ENCODE results near the gene ACOXL.

ACOXL gene

DNA sequence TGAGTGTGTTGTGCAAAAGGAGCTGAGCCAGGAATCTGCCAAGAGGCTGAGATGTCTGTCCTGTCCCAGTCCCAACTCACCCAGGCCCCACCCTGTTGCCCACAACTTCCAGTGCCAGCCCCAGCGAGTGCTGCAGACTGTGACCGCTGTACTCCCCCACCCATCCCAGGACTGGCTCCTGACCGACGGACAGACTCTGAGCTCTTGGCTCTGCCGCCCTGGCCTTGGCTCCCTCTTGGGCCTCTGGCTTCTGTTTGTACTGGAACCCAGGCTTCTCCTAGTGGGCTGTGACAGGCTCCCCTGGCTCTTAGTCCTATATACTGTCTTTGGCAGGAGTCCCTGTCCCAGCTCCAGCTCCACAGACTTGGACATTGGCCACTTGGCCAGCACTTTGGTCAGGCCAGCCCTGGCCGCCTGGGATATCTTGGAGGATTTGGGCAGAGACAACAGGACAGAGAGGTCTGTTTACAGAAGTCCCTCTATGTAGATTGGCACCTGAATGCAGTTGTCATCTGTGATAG is 41.1 kb downstream of the ACOXL start:
- no peak overlapping the region for H4K12ac ChIP-seq (ENCODE audit: low read depth, low read length)
- no peak overlapping the region for H3K4ac ChIP-seq (ENCODE audit: low read depth, low read length)
- no peak overlapping the region for H2AK5ac ChIP-seq (ENCODE audit: low read length)
- H3K27ac ChIP-seq (ENCODE audit: low read depth, low read length): no peak overlapping the region
- no peak overlapping the region for H2BK5ac ChIP-seq (ENCODE audit: low read depth, low read length, poor library complexity)
- no peak overlapping the region for H4K8ac ChIP-seq (ENCODE audit: low read depth, low read length)
- no peak overlapping the region for H2AFZ ChIP-seq (ENCODE audit: insufficient read depth, low read length, poor library complexity)
- H3K36me3 ChIP-seq (ENCODE audit: control insufficient read depth in 1 of 2, insufficient read depth in 2 of 2, low read length in 2 of 2): no peaks in the 10 kb centered on the region
- no peaks in the 10 kb centered on the region for H3K79me2 ChIP-seq (ENCODE audit: control insufficient read depth, insufficient read depth, low read length, poor library complexity)
- peaks cover 2% of the 10 kb centered on the region for H3K9me3 ChIP-seq (ENCODE audit: insufficient read depth, low read depth, low read length)
- H3K9ac ChIP-seq (ENCODE audit: low read length): no peak overlapping the region
- H3K4me3 ChIP-seq (ENCODE audit: low read depth, low read length): no peak overlapping the region
- H3K18ac ChIP-seq (ENCODE audit: low read length): no peak overlapping the region
- H3K4me1 ChIP-seq (ENCODE audit: control insufficient read depth in 1 of 2, insufficient read depth in 2 of 2, low read length in 2 of 2): no peaks in the 10 kb centered on the region
- H2BK12ac ChIP-seq (ENCODE audit: low read length): no peak overlapping the region
- H2BK120ac ChIP-seq (ENCODE audit: insufficient read depth, low read length, poor library complexity): no peak overlapping the region
- H3K14ac ChIP-seq (ENCODE audit: low read length): no peak overlapping the region
- DNase-seq: no peak
- no CpG with 5 or more reads among the region's 6 CpGs for WGBS (ENCODE audit: extremely low coverage, insufficient coverage, insufficient read length)
- H3K79me1 ChIP-seq (ENCODE audit: low read length): no peaks in the 10 kb centered on the region
- no peak overlapping the region for H4K91ac ChIP-seq (ENCODE audit: low read depth, low read length)
- no peaks in the 10 kb centered on the region for H3K27me3 ChIP-seq (ENCODE audit: insufficient read depth, low read length)
- H3K23ac ChIP-seq (ENCODE audit: low read length): no peak overlapping the region
- no peak overlapping the region for H3K4me2 ChIP-seq (ENCODE audit: low read length)

DNA sequence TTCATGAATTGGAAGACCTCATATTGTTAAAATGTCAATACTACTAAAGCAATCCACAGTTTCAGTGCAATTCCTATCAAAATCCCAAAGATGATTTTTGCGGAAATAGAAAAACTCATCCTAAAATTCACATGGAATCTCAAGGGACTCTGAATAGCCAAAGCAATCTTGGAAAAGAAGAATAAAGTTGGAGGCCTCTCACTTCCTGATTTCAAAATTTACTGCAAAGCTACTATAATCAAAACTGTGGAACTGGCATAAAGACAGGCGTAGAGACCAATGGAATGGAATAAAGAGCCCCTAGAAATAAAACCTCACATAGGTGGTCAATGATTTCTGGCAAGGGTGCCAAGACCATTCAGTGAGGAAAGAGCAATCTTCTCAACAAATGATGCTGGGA is 42.3 kb downstream of the ACOXL start:
- no peaks in the 10 kb centered on the region for H3K79me1 ChIP-seq (ENCODE audit: low read length)
- H3K9ac ChIP-seq (ENCODE audit: low read length): no peak overlapping the region
- H4K91ac ChIP-seq (ENCODE audit: low read depth, low read length): no peak overlapping the region
- no peak overlapping the region for H3K14ac ChIP-seq (ENCODE audit: low read length)
- H3K27ac ChIP-seq (ENCODE audit: low read depth, low read length): no peak overlapping the region
- H3K23ac ChIP-seq (ENCODE audit: low read length): no peak overlapping the region
- no peak overlapping the region for H3K18ac ChIP-seq (ENCODE audit: low read length)
- no peak overlapping the region for H3K4me3 ChIP-seq (ENCODE audit: low read depth, low read length)
- no peak overlapping the region for H2BK5ac ChIP-seq (ENCODE audit: low read depth, low read length, poor library complexity)
- H4K8ac ChIP-seq (ENCODE audit: low read depth, low read length): no peak overlapping the region
- H4K12ac ChIP-seq (ENCODE audit: low read depth, low read length): no peak overlapping the region
- H3K36me3 ChIP-seq (ENCODE audit: control insufficient read depth in 1 of 2, insufficient read depth in 2 of 2, low read length in 2 of 2): no peaks in the 10 kb centered on the region
- no peak overlapping the region for H2AFZ ChIP-seq (ENCODE audit: insufficient read depth, low read length, poor library complexity)
- H2AK5ac ChIP-seq (ENCODE audit: low read length): no peak overlapping the region
- H3K4me1 ChIP-seq (ENCODE audit: control insufficient read depth in 1 of 2, insufficient read depth in 2 of 2, low read length in 2 of 2): no peaks in the 10 kb centered on the region
- WGBS (ENCODE audit: extremely low coverage, insufficient coverage, insufficient read length): no CpG with 5 or more reads among the region's 2 CpGs
- no peaks in the 10 kb centered on the region for H3K79me2 ChIP-seq (ENCODE audit: control insufficient read depth, insufficient read depth, low read length, poor library complexity)
- H3K27me3 ChIP-seq (ENCODE audit: insufficient read depth, low read length): no peaks in the 10 kb centered on the region
- H2BK120ac ChIP-seq (ENCODE audit: insufficient read depth, low read length, poor library complexity): no peak overlapping the region
- DNase-seq: no peak
- H2BK12ac ChIP-seq (ENCODE audit: low read length): no peak overlapping the region
- H3K9me3 ChIP-seq (ENCODE audit: insufficient read depth, low read depth, low read length): peaks cover 2% of the 10 kb centered on the region
- H3K4ac ChIP-seq (ENCODE audit: low read depth, low read length): no peak overlapping the region
- no peak overlapping the region for H3K4me2 ChIP-seq (ENCODE audit: low read length)

DNA sequence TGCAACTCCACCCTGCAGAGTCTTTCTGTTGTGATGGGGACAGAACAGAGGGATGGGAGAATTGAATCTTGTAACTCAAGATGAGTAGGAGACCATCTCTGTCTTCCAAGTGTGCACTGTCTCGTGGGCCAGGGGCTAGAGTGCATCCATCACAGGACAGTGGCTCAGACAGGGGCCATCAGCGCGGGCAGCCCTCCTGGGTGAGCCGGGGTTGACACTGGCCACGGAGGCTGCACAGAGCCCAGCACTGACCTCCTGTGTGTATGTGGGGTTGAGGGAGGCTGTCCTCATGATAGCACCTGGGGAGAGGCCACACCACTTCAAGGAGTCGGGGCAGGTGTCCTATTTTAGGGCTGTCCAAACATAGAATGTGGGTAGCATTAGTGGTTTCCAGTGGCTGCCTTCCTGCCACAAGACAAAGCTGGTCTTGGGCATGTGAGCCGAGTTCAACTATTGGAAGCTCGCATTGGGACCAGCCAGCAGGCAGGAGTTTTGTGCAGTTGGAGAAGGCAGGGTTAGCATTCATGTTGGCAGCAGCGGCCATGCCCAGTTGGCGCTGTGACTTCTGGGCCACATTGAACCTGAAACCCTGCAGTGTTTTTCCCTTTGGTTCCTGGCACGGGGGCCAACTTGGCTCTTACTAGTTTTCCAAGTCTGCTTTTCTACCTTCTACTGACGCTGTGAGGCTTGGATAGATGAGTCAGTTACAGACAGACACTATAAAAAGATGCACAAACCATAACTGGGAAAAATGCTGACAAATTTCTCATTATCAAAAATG is 45.3 kb downstream of the ACOXL start:
- Histone ChIP-seq H4K8ac (ENCODE audit: low read depth, low read length) (no peak overlapping the region), H2BK120ac (ENCODE audit: insufficient read depth, low read length, poor library complexity) (no peak overlapping the region), H3K27me3 (ENCODE audit: insufficient read depth, low read length) (no peaks in the 10 kb centered on the region), H3K14ac (ENCODE audit: low read length) (no peak overlapping the region), H3K9me3 (ENCODE audit: insufficient read depth, low read depth, low read length) (no peaks in the 10 kb centered on the region), H3K4me3 (ENCODE audit: low read depth, low read length) (no peak overlapping the region), H3K4ac (ENCODE audit: low read depth, low read length) (no peak overlapping the region), H3K18ac (ENCODE audit: low read length) (no peak overlapping the region), H3K36me3 (ENCODE audit: control insufficient read depth in 1 of 2, insufficient read depth in 2 of 2, low read length in 2 of 2) (no peaks in the 10 kb centered on the region), H3K9ac (ENCODE audit: low read length) (no peak overlapping the region), H2AK5ac (ENCODE audit: low read length) (no peak overlapping the region), H2AFZ (ENCODE audit: insufficient read depth, low read length, poor library complexity) (no peak overlapping the region), H3K27ac (ENCODE audit: low read depth, low read length) (no peak overlapping the region), H3K23ac (ENCODE audit: low read length) (no peak overlapping the region), H2BK5ac (ENCODE audit: low read depth, low read length, poor library complexity) (no peak overlapping the region), H4K12ac (ENCODE audit: low read depth, low read length) (no peak overlapping the region), H3K4me1 (ENCODE audit: control insufficient read depth in 1 of 2, insufficient read depth in 2 of 2, low read length in 2 of 2) (no peaks in the 10 kb centered on the region), H2BK12ac (ENCODE audit: low read length) (no peak overlapping the region), H3K4me2 (ENCODE audit: low read length) (no peak overlapping the region), H4K91ac (ENCODE audit: low read depth, low read length) (no peak overlapping the region), H3K79me1 (ENCODE audit: low read length) (no peaks in the 10 kb centered on the region), H3K79me2 (ENCODE audit: control insufficient read depth, insufficient read depth, low read length, poor library complexity) (no peaks in the 10 kb centered on the region)
- no CpG with 5 or more reads among the region's 12 CpGs for WGBS (ENCODE audit: extremely low coverage, insufficient coverage, insufficient read length)
- no peak for DNase-seq

DNA sequence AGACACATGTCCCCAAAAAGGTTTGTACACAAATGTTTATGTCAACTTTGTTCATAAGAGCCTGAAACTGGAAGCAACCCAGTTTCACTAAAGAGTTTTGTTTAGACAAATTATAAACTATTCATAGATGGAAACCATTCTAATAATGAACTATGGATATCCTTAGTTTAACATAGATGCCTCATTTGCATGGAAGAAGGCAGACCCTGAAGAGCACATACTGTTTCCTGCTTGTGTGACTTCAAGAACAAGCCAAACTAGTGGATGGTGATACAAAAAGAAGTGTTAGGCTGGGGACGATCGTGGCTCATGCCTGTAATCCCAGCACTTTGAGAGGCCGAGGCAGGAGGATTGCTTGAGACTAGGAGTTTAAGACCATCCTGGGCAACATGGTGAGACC is 48.1 kb downstream of the ACOXL start:
- Histone ChIP-seq H2AK5ac (ENCODE audit: low read length) (no peak overlapping the region), H3K36me3 (ENCODE audit: control insufficient read depth in 1 of 2, insufficient read depth in 2 of 2, low read length in 2 of 2) (no peaks in the 10 kb centered on the region), H2AFZ (ENCODE audit: insufficient read depth, low read length, poor library complexity) (no peak overlapping the region), H2BK12ac (ENCODE audit: low read length) (no peak overlapping the region), H3K18ac (ENCODE audit: low read length) (no peak overlapping the region), H3K79me2 (ENCODE audit: control insufficient read depth, insufficient read depth, low read length, poor library complexity) (no peaks in the 10 kb centered on the region), H4K91ac (ENCODE audit: low read depth, low read length) (no peak overlapping the region), H3K9me3 (ENCODE audit: insufficient read depth, low read depth, low read length) (no peaks in the 10 kb centered on the region), H3K4me3 (ENCODE audit: low read depth, low read length) (no peak overlapping the region), H4K8ac (ENCODE audit: low read depth, low read length) (no peak overlapping the region), H3K4me2 (ENCODE audit: low read length) (no peak overlapping the region), H3K79me1 (ENCODE audit: low read length) (no peaks in the 10 kb centered on the region), H3K14ac (ENCODE audit: low read length) (no peak overlapping the region), H3K9ac (ENCODE audit: low read length) (no peak overlapping the region), H3K27ac (ENCODE audit: low read depth, low read length) (no peak overlapping the region), H3K27me3 (ENCODE audit: insufficient read depth, low read length) (no peaks in the 10 kb centered on the region), H3K23ac (ENCODE audit: low read length) (no peak overlapping the region), H2BK5ac (ENCODE audit: low read depth, low read length, poor library complexity) (no peak overlapping the region), H3K4ac (ENCODE audit: low read depth, low read length) (no peak overlapping the region), H3K4me1 (ENCODE audit: control insufficient read depth in 1 of 2, insufficient read depth in 2 of 2, low read length in 2 of 2) (no peaks in the 10 kb centered on the region), H2BK120ac (ENCODE audit: insufficient read depth, low read length, poor library complexity) (no peak overlapping the region), H4K12ac (ENCODE audit: low read depth, low read length) (no peak overlapping the region)
- WGBS (ENCODE audit: extremely low coverage, insufficient coverage, insufficient read length): no CpG with 5 or more reads among the region's 3 CpGs
- DNase-seq: no peak
